Endothelial cell (in vitro differentiated cells): ENCODE results near the gene TAS2R60. TPM values are rescaled to one million over a fixed set of nuclear protein-coding genes. Genes with fewer than 3 reads are reported as not detected.
"Not testable (repeated sequence)": the region's sequence is repeated elsewhere in the genome, so short reads cannot be mapped to it uniquely, and the experiment has no call there.

Experiments
- DNase-seq: peaks from one replicate; pipeline ENCODE4 v3.0.0; 2021; ENCODE audit warnings: low spot score
- H3K27ac Mint-ChIP-seq: one replicate; pipeline ENCODE4 v1.8.0; 2021; ENCODE audit warnings: mixed read lengths, inconsistent platforms; ENCODE audit not compliant: unreplicated experiment
- H3K27me3 Mint-ChIP-seq: one replicate; pipeline ENCODE4 v1.8.0; 2021; ENCODE audit warnings: mild to moderate bottlenecking, moderate library complexity, mixed read lengths, inconsistent platforms; ENCODE audit not compliant: unreplicated experiment
- H3K36me3 Mint-ChIP-seq: one replicate; pipeline ENCODE4 v1.8.0; 2021; ENCODE audit warnings: mild to moderate bottlenecking, low read depth, mixed read lengths, inconsistent platforms; ENCODE audit not compliant: unreplicated experiment
- H3K4me1 Mint-ChIP-seq: one replicate; pipeline ENCODE4 v1.8.0; 2021; ENCODE audit warnings: mild to moderate bottlenecking, mixed read lengths, inconsistent platforms; ENCODE audit not compliant: unreplicated experiment
- H3K4me3 Mint-ChIP-seq: one replicate; pipeline ENCODE4 v1.8.0; 2021; ENCODE audit warnings: mild to moderate bottlenecking, mixed read lengths, inconsistent platforms; ENCODE audit not compliant: unreplicated experiment
- H3K9me3 Mint-ChIP-seq: one replicate; pipeline ENCODE4 v1.8.0; 2021; ENCODE audit warnings: mixed read lengths, inconsistent platforms; ENCODE audit not compliant: unreplicated experiment
- total RNA-seq: library from RNA; stranded (reverse); fragmentation: NEBNext Ultra II Directional; extraction: Animal tissue kit (Norgen Biotek cat#: 25700); gene quantifications from one replicate; pipeline ENCODE4 v1.2.1, GENCODE V29; 2021; ENCODE audit not compliant: unreplicated experiment
- TF ChIP-seq, protein P1 (sequence below): fragments of 200-600 bp; sonication (generic); IDR thresholded peaks from one replicate; pipeline ENCODE4 v1.5.0; 2021; ENCODE audit warnings: antibody characterized with exemption; ENCODE audit not compliant: unreplicated experiment

TAS2R60 gene
- total RNA-seq, 1 donor from 2014 or later = not detected

DNA sequence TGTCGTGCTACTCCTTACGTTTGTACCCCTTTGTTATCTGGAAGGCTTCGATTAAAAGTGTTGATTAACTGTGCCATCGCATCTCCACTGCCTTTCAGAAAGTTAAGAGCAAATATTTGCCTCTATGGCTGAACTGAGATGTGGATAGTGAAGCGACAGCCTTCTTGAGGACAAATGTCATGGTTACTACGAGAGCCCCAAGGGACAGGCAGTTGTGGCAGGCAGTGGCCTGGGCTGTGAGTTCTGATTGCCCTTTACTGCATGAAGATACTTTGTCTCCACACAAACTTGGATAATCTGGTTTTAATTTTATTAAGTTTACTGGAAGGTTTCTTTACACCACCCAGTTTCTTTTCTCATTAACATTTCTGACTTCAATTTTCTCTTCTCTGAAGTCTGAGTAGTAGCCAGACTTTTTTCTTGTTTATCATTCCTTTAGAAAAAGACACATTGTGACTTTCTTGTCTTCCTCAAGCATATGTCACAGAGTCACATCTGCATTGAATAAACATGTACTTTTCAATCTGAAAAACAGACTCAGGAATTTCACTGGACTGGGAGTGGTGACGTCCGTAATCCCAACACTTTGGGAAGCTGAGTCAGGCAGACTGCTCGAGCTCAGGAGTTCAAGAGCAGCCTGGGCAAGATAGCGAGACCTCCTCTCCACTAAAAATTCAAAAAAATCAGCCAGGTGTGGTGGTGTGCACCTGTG, 36.0 kb downstream of the TAS2R60 start:
- TF ChIP-seq, protein P1, sequence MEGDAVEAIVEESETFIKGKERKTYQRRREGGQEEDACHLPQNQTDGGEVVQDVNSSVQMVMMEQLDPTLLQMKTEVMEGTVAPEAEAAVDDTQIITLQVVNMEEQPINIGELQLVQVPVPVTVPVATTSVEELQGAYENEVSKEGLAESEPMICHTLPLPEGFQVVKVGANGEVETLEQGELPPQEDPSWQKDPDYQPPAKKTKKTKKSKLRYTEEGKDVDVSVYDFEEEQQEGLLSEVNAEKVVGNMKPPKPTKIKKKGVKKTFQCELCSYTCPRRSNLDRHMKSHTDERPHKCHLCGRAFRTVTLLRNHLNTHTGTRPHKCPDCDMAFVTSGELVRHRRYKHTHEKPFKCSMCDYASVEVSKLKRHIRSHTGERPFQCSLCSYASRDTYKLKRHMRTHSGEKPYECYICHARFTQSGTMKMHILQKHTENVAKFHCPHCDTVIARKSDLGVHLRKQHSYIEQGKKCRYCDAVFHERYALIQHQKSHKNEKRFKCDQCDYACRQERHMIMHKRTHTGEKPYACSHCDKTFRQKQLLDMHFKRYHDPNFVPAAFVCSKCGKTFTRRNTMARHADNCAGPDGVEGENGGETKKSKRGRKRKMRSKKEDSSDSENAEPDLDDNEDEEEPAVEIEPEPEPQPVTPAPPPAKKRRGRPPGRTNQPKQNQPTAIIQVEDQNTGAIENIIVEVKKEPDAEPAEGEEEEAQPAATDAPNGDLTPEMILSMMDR = no peak
- H3K36me3 Mint-ChIP-seq = no peaks in the 10 kb centered on the region
- H3K4me1 Mint-ChIP-seq = no peaks in the 10 kb centered on the region
- no peak overlapping the region for H3K4me3 Mint-ChIP-seq
- no peak for DNase-seq
- no peak overlapping the region for H3K27ac Mint-ChIP-seq
- no peaks in the 10 kb centered on the region for H3K27me3 Mint-ChIP-seq
- H3K9me3 Mint-ChIP-seq = no peaks in the 10 kb centered on the region

DNA sequence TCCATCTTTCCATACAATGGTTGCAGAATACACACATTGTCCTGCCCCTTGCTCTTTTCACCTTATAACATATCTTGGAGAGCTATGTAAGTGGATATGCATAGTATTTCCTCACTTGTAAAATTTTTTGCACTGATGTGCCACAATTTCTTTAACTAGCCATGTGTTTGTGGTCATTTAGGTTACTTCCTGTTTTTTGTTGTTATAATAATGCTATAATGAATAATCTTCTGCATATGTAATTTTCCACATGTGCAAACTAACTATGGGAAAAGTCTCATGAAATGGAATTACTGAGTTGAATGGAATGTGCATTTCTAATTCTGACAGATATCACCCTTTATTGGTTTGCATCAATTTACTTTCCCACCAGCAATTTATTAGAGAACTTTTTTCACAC, 37.2 kb downstream of the TAS2R60 start:
- H3K4me3 Mint-ChIP-seq = no peak overlapping the region
- no peak for DNase-seq
- no peaks in the 10 kb centered on the region for H3K9me3 Mint-ChIP-seq
- no peaks in the 10 kb centered on the region for H3K36me3 Mint-ChIP-seq
- no peaks in the 10 kb centered on the region for H3K27me3 Mint-ChIP-seq
- TF ChIP-seq, protein P1 = no peak
- no peak overlapping the region for H3K27ac Mint-ChIP-seq
- no peaks in the 10 kb centered on the region for H3K4me1 Mint-ChIP-seq

DNA sequence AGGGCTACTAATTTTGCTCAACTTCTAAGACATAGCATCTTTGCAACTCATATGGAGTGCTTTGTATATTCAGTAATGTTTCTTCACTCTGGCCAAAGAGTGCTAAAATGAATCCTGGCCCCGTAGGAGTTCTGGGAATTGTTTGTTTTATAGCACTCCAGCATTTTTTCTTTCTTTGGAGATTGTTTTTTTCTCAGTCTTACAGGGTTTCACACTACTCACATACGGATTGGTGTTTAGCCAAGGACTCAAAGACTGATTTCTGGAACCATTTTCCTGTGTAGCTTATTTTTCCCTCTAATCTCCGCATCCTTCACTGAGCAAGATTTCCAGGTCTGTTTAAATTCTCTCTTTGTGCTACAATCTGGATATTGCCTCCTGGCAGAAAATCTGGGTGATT, 40.9 kb downstream of the TAS2R60 start:
- H3K9me3 Mint-ChIP-seq = no peaks in the 10 kb centered on the region
- H3K27ac Mint-ChIP-seq = no peak overlapping the region

GRCh38 chr7:143485094-143485493, 41.8 kb downstream of the TAS2R60 start:
- H3K27ac Mint-ChIP-seq = no peak overlapping the region
- TF ChIP-seq, protein P1 = no peak
- no peaks in the 10 kb centered on the region for H3K4me1 Mint-ChIP-seq
- no peaks in the 10 kb centered on the region for H3K36me3 Mint-ChIP-seq
- no peak for DNase-seq
- H3K27me3 Mint-ChIP-seq = no peaks in the 10 kb centered on the region
- H3K4me3 Mint-ChIP-seq = no peak overlapping the region
- no peaks in the 10 kb centered on the region for H3K9me3 Mint-ChIP-seq

More for the DNA sequence above, 40.9 kb downstream of the TAS2R60 start:
- Mint-ChIP-seq H3K27me3 (no peaks in the 10 kb centered on the region), H3K4me3 (no peak overlapping the region), H3K4me1 (no peaks in the 10 kb centered on the region), H3K36me3 (no peaks in the 10 kb centered on the region)
- no peak for DNase-seq
- TF ChIP-seq, protein P1 = no peak

DNA sequence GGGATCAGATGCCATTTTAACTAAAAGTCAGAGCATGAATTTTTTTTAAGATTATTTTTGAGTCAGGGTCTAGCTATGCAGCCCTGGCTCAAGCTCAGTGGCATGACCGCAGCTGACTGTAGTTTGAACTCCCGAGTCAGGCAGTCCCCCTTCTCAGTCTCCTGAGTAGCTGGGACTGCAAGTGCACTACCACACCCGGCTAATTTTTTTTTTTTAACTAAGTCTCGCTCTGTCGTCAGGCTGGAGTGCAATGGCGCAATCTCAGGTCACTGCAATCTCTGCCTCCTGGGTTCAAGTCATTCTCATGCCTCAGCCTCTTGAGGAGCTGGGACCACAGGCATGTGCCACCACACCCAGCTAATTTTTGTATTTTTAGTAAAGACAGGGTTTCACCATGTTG, 42.2 kb downstream of the TAS2R60 start:
- H3K36me3 Mint-ChIP-seq = no peaks in the 10 kb centered on the region
- H3K4me1 Mint-ChIP-seq = no peaks in the 10 kb centered on the region
- no peak overlapping the region for H3K4me3 Mint-ChIP-seq
- DNase-seq = no peak
- TF ChIP-seq, protein P1 = no peak
- H3K27ac Mint-ChIP-seq = no peak overlapping the region
- H3K27me3 Mint-ChIP-seq = no peaks in the 10 kb centered on the region
- H3K9me3 Mint-ChIP-seq = no peaks in the 10 kb centered on the region

DNA sequence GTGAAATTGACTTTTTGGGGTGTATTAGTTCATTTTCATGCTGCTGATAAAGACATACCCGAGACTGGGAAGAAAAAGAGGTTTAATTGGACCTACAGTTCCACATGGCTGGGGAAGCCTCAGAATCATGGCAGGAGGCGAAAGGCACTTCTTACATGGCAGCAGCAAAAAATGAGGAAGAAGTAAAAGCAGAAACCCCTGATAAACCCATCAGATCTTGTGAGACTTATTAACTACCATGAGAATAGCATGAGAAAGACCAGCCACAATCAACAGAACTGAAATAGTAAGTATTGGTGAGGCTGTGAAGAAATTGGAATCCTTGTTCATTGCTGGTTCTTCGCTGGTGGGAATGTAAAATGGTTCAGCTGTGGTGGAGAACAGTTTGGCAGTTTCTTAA, 43.0 kb downstream of the TAS2R60 start:
- H3K27me3 Mint-ChIP-seq, H3K9me3 Mint-ChIP-seq, H3K4me1 Mint-ChIP-seq, H3K27ac Mint-ChIP-seq, DNase-seq, H3K4me3 Mint-ChIP-seq, H3K36me3 Mint-ChIP-seq: not testable (repeated sequence)
